ENCODE data around the gene SLFN13.
"Not testable (repeated sequence)": the region's sequence is repeated elsewhere in the genome, so short reads cannot be mapped to it uniquely, and the experiment has no call there.

The SLFN13 gene

DNA sequence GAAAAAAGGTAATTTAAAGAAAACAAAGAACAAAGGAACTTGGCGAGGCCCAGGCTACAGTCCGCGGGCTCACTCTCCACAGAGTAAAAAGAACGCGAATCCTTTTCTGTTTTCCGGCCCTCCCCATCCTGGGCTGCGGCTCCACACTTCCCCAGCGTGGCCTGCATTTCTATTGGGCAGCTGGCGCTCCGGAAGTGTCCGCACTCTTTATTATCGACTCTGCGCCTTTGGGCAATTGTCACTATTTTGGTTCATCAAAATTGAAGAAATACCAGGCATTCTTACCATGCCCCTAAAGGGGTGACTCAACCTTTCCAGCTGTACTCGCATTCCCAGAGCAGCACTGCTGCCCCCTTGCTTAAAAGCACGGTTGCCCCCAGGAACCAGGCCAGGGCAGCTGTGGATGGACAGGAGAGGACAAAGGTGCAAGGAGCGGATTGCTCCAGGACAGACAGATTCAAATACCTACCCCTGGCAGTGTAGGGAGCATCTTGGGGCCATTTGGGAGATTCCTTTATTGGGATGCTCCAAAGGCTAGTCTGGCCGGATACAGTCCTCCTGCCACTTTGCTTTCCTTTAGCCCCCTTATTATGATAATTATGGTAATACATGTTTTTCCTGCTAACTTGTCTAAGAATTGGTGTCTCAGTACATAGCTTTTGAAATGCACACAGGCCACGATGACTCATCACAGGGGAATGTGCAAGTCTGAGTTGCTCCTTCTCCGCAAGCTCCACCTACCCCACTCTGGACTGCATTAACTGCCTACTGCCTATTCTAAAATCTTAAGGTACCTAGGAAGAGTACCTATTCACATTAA is 15.3 kb downstream of the SLFN13 start:
- DNase-seq (ENCODE audit: low read depth), result peak; percentile 95

DNA sequence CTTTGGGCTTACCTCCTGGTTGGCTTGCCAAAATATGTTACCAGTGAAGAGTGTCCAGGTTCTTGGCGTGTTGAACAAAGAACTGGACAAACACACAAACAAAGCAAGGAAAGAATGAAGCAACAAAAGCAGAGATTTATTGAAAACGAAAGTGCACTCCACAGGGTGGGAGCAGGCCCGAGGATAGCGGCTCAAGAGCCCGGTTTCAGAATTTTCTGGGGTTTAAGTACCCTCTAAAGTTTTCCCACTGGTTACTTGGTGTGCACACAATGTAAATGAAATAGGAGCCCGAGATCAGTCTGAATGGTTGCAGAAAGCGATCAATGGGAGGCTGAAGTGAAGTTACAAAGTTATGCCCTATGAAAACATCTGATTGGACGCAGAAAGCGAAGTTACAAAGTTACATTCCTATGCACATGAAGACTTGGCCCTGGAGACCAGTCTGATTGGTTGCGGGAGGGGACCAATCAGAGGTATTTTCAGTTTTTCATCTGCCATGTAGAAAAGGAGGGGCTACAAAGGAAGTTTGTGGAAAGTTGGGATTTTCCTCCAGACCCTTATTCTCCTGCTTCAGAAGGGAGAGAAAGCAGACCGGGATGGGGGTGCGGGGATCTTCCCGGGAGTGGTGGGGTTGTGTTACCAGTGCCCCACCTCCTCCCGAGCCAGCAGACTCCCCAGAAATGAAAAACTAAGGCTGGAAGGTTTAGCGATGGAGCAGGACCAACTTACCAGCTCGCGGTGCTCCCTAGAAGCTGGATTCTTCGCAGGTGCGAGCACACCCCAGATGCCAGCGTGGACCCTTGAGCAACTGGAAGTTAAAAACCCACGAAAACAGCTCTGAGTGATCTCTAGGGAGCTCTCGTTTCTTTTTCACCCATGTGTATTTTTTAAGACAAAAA is 16.1 kb downstream of the SLFN13 start, which contains the start of gene SLFN12:
SLFN12 (minus strand) TSS at position 325 of the 899 bp plus-strand sequence. CDS start 9,472 bp downstream, outside the sequence.
- peak; percentile 28 for DNase-seq (ENCODE audit: low read depth)

DNA sequence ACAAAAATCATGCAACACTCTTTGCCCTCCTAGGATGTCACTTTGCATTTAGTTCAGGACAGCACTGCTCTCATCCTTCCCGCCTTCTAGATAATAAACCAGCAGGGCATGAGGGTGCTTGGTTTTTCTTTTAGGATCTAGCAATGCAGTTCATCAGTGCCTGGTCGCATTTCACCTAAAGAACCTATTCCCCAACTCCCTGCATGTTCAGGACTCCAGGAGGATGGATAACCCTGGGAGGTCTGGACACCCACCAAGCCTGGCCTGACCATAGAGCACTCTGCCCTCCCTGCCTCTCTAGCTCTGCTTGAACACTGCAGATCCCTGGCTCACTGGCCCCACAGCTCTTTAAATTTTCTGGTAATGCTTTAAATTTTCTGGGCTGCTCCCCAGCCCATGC is 18.9 kb downstream of the SLFN13 start:
- no peak for DNase-seq (ENCODE audit: low read depth)

DNA sequence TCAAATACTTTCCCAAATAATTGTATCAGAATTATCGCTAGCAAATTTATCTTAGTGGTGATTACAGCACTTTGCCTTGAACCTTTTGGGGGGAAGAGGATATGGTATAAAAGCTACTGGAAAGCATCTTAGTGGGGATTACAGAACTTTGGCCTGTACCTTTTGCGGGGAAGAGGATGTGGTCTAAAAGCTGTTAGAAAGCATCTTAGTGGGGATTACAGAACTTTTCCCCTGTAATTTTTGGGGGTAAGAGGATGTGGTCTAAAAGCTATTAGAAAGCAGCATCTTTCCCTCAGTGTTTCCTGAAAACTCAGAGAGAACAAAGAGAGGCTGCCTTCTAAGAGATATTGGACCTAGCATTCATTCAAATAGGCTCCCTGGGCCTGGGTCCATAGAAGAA is 20.3 kb downstream of the SLFN13 start:
- no peak for DNase-seq (ENCODE audit: low read depth)

DNA sequence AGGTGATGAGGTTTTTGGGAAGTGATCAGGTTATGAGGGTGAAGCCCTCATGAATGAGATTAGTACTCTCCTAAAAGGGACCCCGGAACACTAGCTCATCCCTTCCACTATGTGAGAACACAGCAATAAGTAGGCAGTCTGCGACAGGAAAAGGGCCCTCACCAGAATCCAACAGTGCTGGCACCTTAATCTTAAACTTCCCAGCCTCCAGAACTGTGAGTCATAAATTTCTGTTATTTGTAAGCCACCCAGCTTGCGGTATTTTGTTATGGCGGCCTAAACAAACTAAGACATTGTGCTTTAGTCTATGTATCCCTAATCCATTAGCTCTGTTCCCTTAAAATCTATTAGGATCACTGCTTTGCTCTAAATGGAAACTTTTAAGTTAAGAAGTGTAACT is 24.8 kb downstream of the SLFN13 start:
- DNase-seq (ENCODE audit: low read depth), result no peak

DNA sequence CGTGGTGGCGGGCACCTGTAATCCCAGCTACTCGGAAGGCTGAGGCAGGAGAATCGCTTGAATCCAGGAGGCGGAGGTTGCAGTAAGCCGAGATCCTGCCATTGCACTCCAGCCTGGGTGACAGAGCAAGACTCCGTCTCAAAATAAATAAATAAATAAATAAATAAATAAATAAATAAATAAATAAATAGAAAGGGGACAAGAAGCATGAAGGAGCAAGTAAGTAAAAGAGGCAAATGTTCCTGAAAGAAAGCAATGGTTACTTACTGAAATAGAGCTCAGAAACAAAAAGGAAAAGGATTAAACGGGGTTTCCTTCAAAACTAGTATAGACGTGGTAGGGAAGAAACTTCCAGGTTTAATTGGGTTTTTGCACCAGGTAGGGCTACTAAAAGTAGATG is 27.5 kb downstream of the SLFN13 start:
- DNase-seq (ENCODE audit: low read depth), result not testable (repeated sequence)

DNA sequence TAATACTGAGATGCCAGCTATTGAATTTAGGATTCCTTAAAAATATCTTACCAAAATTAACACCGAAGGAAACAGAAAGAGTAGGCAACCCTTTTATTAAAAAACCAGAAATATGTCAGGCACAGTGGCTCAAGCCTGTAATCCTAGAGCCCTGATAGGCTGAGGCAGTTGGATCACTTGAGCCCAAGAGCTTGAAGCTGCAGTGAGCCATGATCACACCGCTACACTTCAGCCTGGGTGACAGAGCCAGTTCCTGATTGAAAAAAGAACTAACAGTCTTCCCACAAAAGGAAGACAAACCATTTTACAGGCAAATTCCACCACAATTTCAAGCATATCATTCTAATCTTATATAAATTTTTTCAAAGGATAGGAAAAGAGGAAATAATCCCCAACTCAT is 31.9 kb downstream of the SLFN13 start:
- DNase-seq (ENCODE audit: low read depth), result no peak

DNA sequence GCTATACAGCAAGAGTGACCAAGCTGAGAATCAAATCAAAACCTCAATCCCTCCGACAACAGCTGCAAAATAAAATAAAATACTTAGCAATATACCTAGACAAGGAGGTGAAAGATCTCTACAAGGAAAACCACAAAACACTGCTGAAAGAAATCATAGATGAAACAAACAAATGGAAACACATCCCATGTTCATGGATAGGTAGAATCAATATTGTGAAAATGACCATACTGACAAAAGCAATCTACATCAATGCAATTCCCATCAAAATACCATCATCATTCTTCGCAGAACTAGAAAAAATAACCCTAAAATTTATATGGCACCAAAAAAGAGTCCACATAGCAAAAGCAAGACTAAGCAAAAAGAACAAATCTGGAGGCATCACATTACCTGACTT is 33.9 kb downstream of the SLFN13 start:
- not testable (repeated sequence) for DNase-seq (ENCODE audit: low read depth)

DNA sequence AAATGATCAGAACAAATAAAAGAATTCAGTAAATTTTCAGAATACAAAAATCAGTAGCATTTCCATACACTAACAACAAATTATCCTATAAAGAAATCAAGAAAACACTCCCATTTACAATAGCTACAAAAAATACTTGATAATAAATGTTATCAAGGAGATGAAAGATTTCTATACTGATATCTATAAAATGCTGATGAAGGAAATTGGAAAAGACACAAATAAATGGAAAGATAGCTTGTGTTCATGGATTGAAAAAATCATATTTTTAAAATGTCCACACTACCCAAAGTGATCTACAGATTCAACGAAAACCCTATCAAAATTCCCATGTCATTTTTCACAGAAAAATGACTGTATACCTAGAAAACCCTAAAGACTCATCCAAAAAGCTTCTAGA is 34.3 kb downstream of the SLFN13 start:
- no peak for DNase-seq (ENCODE audit: low read depth)

DNA sequence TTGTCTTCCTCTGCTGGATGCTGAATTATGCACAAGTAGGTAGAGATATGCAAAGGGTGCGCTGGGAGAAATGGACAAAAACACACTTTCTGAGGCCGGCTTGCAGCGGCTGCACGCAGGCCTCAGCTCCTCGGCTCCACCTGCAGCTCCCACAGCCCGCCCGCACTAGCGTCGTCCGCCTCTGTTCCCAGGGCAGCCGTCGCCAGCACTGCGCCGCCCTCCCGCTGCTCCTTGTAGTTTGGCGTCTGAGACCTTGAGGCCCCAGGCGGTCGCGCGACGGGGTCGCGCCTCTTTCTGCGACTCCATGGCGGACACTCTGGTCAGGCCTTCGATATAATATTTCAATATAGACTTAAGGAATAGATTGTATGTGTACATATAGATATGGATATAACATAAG is 41.0 kb downstream of the SLFN13 start:
- DNase-seq (ENCODE audit: low read depth), result no peak

DNA sequence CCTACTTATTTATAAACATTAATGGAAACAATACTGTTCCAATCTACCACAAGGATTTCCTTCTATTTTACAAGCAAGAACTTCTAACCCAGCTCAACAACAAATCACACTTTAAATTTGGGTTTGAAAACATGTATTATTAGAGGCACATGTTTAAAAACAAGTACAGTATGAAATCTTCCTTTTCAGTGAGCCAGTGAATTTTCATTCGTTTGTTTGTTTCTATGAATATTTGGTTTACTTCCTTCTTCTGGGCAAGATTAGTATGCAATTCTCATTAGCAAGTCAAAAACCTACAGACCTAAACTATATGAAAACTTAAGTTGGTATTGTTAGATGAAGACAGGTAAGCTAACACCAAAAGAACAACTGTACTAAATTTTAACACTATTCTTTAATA is 42.0 kb downstream of the SLFN13 start:
- DNase-seq (ENCODE audit: low read depth), result no peak

DNA sequence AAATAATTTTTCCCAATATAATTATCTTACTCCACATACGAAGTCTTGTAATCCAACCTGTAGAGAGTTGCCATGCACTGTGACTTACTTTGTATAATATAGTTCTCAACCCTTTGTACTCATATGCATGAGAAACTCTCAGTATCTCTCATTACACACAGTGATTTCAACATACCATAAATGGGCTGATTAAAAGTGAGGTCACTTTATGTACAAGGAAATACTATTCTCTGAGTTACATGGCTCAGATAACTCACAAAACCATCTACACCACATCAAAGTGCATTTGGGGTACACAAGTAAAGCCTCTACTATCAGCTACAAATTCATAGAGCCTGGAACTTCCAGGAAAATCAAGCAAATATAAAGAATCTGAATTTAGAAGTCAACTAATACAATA is 44.2 kb downstream of the SLFN13 start:
- DNase-seq (ENCODE audit: low read depth), result no peak

DNA sequence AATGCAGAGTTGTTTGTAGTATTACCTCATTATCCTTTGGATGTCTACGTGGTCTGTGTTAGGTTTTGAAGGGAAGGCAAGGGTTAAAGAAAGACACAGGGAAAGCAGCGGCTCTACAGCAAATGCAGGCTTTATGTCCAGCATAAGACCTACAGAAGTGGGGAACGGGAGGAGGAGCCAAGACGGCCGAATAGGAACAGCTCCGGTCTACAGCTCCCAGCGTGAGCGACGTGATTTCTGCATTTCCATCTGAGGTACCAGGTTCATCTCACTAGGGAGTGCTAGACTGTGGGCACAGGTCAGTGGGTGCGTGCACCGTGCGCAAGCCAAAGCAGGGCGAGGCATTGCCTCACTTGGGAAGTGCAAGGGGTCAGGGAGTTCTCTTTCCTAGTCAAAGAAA is 54.8 kb downstream of the SLFN13 start:
- not testable (repeated sequence) for DNase-seq (ENCODE audit: low read depth)

DNA sequence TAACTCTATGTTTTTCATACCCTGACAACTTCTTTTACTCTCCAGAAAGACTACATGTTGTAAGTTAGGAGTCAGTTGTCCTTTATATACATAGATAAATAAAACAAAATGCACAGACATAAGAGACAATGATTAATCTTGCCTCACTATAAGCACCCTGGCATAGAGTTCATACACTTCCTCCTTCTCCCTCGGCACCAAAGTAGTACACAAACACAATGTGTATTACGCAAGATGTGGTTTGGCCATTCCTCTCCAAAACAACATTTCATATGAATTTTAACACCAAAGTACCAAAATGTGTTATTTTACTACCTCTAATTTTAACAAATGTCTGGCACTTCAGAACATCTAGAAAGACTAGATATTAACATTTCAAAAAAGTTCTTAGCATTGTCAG is 57.9 kb downstream of the SLFN13 start:
- no peak for DNase-seq (ENCODE audit: low read depth)

DNA sequence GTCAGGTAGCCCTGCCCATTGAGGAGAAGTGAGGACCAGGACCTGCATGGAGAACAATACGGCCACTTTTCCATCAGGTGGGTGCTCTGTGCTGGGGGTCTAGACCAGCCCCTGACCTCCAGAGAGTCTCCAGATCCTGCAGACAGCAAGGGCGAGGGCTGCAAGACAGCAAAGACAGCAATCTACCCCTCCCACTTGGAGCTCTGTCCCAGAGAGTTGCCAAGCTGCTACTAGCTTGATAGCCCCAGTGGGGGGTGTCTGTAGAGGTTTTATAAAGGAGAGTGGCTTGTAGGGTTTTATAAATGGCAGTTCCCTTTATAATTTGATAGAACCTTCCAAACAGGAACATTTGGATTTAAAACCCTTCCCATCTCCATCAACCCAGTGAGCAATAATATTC is 58.4 kb downstream of the SLFN13 start:
- no peak for DNase-seq (ENCODE audit: low read depth)

DNA sequence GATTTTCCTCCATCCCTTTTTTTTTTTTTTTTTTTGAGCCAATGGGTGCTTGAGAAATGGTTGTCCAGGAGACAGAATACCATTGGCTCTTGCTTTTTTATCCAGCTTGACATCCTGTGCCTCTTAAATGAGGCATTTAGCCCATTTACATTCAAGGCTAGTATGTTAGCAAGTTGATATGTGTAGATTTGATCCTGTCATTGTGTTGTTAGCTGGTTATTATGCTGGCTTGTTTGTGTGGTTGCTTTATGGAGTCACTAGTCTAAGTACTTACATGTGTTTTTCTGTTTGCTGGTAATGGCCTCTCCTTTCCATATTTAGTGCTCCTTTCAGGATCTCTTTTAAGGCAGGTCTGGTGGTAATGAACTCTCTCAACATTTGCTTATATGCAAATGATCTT is 61.1 kb downstream of the SLFN13 start:
- DNase-seq (ENCODE audit: low read depth), result no peak

Measured in GM04504 (cell line).